COLO668 (cell line): ENCODE data around the gene DUOXA1.
"Not testable (repeated sequence)": the region's sequence is repeated elsewhere in the genome, so short reads cannot be mapped to it uniquely, and the experiment has no call there.

Experiments
- DNase-seq: peaks from one replicate; lab custom pipeline; 2025; ENCODE audit not compliant: unreplicated experiment; lab: John Stamatoyannopoulos, UW

Gene DUOXA1

GRCh38 chr15:45093013-45093412 is 36.7 kb downstream of the DUOXA1 start:
- no peak for DNase-seq

DNA sequence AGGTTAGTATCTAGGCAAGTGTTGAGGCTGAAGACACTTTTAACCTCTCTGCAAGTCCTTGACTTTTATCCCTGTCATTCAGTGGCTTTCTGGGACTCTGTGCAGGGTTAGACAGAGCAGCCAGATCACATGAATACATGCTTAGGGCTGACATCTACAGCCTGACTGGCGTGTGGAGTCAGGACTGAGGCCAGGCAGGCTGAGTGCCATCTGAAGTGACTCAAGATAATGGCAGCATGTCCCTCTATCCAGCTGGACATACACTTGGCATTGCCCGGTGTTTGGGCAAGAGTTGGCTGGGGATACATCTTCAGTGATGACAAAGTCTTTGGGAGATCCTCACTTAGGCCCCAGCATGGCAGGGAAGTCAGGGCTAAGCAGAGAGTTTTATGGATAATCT is 38.1 kb downstream of the DUOXA1 start:
- no peak for DNase-seq

GRCh38 chr15:45091161-45091560 is 38.5 kb downstream of the DUOXA1 start:
- no peak for DNase-seq

- DNase-seq, result no peak
These were observed 39.8 kb downstream of the DUOXA1 start for GRCh38 chr15:45089712-45090373.

DNA sequence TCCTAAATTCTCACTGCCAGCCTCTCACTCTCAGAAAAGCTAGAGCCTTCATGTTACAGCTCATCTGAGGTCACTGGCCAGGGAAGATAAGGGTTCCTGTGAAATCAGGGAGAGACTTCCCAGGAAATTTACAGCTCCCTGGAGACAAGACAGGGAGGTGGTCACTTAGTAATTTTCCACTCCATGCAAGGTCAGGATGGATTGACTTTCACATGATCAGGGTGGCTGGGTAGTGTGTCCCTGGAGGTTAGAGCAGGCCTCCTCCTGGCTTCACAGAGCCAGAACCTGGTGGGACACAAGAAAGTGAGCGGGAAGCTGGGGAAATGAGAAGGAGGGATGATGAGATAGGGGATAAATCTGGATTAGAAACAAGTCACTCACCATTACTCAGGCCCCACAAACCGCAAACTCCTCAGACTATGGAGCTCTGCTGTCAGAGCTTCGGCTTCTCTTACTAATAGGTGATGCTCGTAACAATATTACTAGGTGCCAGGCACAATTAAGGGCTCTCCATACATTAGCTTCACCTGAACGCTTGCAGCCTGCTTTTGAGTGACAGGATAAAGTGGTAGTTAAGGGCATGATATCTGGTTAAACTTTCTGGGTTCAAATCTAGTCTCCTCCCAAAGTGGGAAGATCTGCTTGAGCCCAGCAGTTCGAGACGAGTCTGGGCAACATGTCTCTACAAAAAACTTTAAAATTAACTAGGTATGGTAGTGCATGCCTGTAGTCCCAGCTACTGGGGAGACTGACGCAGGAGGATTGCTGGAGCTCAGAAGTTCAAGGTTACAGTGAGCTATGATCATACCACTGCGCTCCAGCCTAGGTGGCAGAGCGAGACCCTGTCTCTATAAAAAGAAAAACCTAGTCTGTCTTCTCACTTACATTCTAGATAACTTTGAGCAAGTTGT is 40.6 kb downstream of the DUOXA1 start:
- DNase-seq, result no peak

GRCh38 chr15:45087513-45087912 is 42.2 kb downstream of the DUOXA1 start:
- no peak for DNase-seq

- no peak for DNase-seq
These were observed 45.5 kb downstream of the DUOXA1 start for GRCh38 chr15:45084163-45084562.

DNA sequence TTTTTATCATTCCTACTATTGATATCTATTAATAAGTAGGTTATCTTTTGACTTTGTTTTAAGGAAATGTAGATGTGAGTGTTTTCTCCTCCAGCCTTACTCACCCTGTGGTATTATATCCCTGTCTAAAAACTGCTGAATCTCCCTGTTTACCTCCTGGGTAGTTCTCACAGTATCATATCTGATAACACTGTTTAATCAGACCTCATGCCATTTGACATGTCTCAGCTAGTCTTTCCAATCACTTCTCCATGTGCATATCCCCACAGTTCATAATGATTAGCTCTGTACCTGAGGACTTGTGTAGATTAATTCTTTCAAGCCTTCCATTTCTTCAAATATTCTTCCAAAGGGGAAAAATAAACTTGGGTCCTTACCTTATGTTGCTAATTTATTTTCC is 46.5 kb downstream of the DUOXA1 start:
- DNase-seq, result no peak

GRCh38 chr15:45082412-45082811 is 47.3 kb downstream of the DUOXA1 start:
- DNase-seq, result not testable (repeated sequence)

DNA sequence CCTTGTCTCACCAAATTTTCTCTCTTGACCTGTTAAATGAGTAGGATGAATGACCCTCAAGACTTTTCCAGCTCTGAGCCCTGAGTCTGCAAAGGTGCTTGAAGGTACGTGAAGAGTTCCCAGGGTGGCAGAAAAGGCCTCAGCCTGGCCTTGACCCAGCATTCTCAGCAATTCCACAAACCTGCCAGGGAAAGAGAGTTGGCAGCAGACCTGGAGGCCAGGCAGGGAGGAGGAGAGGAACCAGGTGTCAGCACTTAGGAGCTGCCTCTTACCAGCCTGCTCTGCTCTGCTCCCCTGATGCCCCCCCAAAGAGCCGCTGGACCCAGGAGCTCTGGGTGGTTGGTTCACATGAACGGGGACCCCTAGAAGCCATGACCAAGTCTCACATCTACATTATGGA is 49.1 kb downstream of the DUOXA1 start:
- not testable (repeated sequence) for DNase-seq

DNA sequence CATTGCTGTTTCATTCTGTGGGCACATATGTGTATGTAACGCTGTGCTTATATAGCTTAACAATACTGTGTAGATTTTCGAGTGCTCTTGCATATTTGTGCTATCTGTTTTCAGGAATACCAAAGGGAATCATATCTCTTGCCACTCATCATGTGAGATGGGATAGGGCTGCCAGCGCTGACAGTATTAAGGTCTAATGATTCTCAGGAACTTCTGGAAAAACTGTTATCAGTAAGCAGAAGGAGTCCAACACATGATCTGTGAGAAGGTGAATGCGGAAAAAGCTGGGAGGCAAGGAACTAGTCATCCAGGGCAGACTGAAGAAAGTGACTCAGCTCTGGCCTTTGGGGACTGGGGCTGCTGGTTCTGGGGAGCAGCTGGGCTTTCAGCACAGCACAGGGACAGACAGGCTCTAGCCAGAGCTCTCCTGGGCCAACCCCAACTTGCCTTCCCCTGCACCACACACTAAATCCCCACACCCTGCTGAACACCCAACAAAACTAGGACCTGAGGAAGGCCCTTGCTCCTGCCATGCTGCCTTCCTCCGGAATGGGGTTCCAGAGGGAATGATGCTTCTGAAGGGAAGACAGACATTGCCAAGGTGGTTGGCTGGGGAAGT is 49.9 kb downstream of the DUOXA1 start:
- DNase-seq, result not testable (repeated sequence)

- not testable (repeated sequence) for DNase-seq
These were observed 50.5 kb downstream of the DUOXA1 start for GRCh38 chr15:45079201-45079600.

GRCh38 chr15:45077391-45077790 is 52.3 kb downstream of the DUOXA1 start:
- not testable (repeated sequence) for DNase-seq

GRCh38 chr15:45075440-45076320 is 54.0 kb downstream of the DUOXA1 start:
- not testable (repeated sequence) for DNase-seq

GRCh38 chr15:45073602-45074001 is 56.1 kb downstream of the DUOXA1 start:
- not testable (repeated sequence) for DNase-seq

DNA sequence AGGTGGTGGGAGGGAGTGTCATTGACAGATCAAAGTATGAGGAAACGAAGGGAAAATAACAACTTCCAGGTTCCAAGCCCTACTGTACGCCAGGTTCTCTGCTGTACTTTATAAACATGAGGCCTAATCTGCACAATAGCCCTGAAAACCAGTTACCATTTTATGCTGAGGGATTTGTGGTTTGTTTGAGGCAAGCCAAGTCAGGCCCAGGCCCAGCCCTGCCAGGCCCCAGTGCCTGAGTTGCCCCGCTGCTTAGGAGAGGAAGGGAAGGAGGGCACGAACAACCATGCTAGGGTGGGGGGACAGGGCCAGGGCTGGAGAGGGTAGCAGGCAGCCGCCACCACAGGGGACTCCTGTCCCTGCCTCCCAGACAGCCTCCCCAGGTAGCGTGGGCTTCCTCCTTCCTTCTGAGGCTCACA is 59.7 kb downstream of the DUOXA1 start:
- DNase-seq, result not testable (repeated sequence)
